SK-N-SH (cell line): ENCODE measurements around the gene ENTHD1. TPM values are rescaled to one million over a fixed set of nuclear protein-coding genes. Genes with fewer than 3 reads are reported as not detected.

Experiments used
- CTCF ChIA-PET: fragments of 300-600, 350-600 bp; formaldehyde crosslinking; extraction: SDS; loops from one replicate; lab custom pipeline; 2021; lab: Yijun Ruan, JAX
- POLR2A ChIA-PET: fragments of 350-600 bp; sonication (Branson Sonifier 250); formaldehyde crosslinking; extraction: SDS; loops from one replicate; lab custom pipeline; 2020; ENCODE audit warnings: antibody characterized with exemption, inconsistent platforms; lab: Yijun Ruan, JAX
- DNase-seq: peaks from one replicate; pipeline ENCODE4 v3.0.0; 2012
- H2AFZ ChIP-seq: fragments of 200-600 bp; sonication (generic); 2 replicates; pipeline ENCODE4 v1.8.1; 2016; ENCODE audit warnings: antibody characterized with exemption, mild to moderate bottlenecking, low read depth
- H3F3A ChIP-seq: fragments of 200-600 bp; sonication (generic); replicated peaks from 2 replicates; pipeline ENCODE3; 2016; ENCODE audit warnings: antibody characterized with exemption, mild to moderate bottlenecking; ENCODE audit not compliant: insufficient read depth
- H3K27ac ChIP-seq, 2 experiments: fragments of 200-500 bp in 1 of 2; fragments of 200-600 bp in 1 of 2; sonication (Bioruptor generic) in 1 of 2; sonication (generic), shearing (Covaris generic) in 1 of 2; 2 replicates each; pipeline versions ENCODE4 v1.5.1 to v1.6.1; 2014 to 2016; ENCODE audit warnings: low read depth in 2 of 2, inconsistent platforms in 1 of 2, low read length in 1 of 2, mild to moderate bottlenecking in 1 of 2, mixed read lengths in 1 of 2
- H3K27me3 ChIP-seq: fragments of 200-600 bp; sonication (generic), shearing (Covaris generic); 2 replicates; pipeline ENCODE4 v1.6.1; 2016; ENCODE audit warnings: mixed run types; ENCODE audit not compliant: insufficient read depth
- H3K36me3 ChIP-seq, 2 experiments: fragments of 200-500 bp in 1 of 2; fragments of 200-600 bp in 1 of 2; sonication (Bioruptor generic) in 1 of 2; sonication (generic) in 1 of 2; replicated peaks in 1 of 2; 2 replicates each; pipeline versions ENCODE3 to v1.5.1; 2014 to 2016; ENCODE audit warnings: low read length in 1 of 2, mild to moderate bottlenecking in 1 of 2; ENCODE audit not compliant: insufficient read depth in 2 of 2, control insufficient read depth in 1 of 2
- H3K4me1 ChIP-seq, 2 experiments: fragments of 200-500 bp in 1 of 2; fragments of 200-600 bp in 1 of 2; sonication (Bioruptor generic) in 1 of 2; sonication (generic), shearing (Covaris generic) in 1 of 2; 2 replicates each; pipeline versions ENCODE4 v1.5.1 to v1.6.1; 2014 to 2016; ENCODE audit warnings: low read depth in 1 of 2, low read length in 1 of 2, mixed run types in 1 of 2; ENCODE audit not compliant: insufficient read depth in 2 of 2, control insufficient read depth in 1 of 2
- H3K4me2 ChIP-seq: fragments of 200-600 bp; sonication (generic), shearing (Covaris generic); 2 replicates; pipeline ENCODE4 v1.6.1; 2017; ENCODE audit warnings: mixed run types
- H3K4me3 ChIP-seq, 2 experiments: fragments of 200-500 bp in 1 of 2; fragments of 200-600 bp in 1 of 2; sonication (Bioruptor generic) in 1 of 2; sonication (generic), shearing (Covaris generic) in 1 of 2; 2 replicates each; pipeline versions ENCODE4 v1.5.1 to v1.8.1; 2014 to 2016; ENCODE audit warnings: low read depth in 2 of 2, inconsistent platforms in 1 of 2, low read length in 1 of 2, mild to moderate bottlenecking in 1 of 2, mixed read lengths in 1 of 2, moderate library complexity in 1 of 2
- H3K79me2 ChIP-seq: fragments of 200-600 bp; sonication (generic); 2 replicates; pipeline ENCODE4 v1.8.1; 2017; ENCODE audit warnings: mild to moderate bottlenecking; ENCODE audit not compliant: insufficient read depth
- H3K9ac ChIP-seq: fragments of 200-600 bp; sonication (generic); 2 replicates; pipeline ENCODE4 v1.6.1; 2017; ENCODE audit warnings: mixed run types
- H3K9me2 ChIP-seq: fragments of 200-600 bp; sonication (generic); 2 replicates; pipeline ENCODE4 v1.6.1; 2017; ENCODE audit warnings: mixed run types
- H3K9me3 ChIP-seq: fragments of 200-600 bp; sonication (generic); 2 replicates; pipeline ENCODE4 v1.6.1; 2017; ENCODE audit warnings: mixed run types, mild to moderate bottlenecking, moderate library complexity
- H4K20me1 ChIP-seq: fragments of 200-600 bp; sonication (generic); 2 replicates; pipeline ENCODE4 v1.6.1; 2017; ENCODE audit warnings: mild to moderate bottlenecking, mixed run types; ENCODE audit not compliant: insufficient read depth
- ELF1 ChIP-seq: IDR thresholded peaks from 2 replicates; pipeline ENCODE4 v1.4.0; 2012
- EP300 ChIP-seq, 2 experiments: IDR thresholded peaks; 2 replicates each; pipeline versions ENCODE4 v1.4.0 to v1.6.1; 2012; ENCODE audit warnings: borderline replicate concordance in 1 of 2, low read depth in 1 of 2, low read length in 1 of 2
- FOXJ3 ChIP-seq: sonication (generic); formaldehyde crosslinking; IDR thresholded peaks from 2 replicates; pipeline ENCODE4 v1.5.1; 2020; ENCODE audit warnings: mild to moderate bottlenecking, missing genetic modification reagents
- GABPA ChIP-seq: IDR thresholded peaks from 2 replicates; pipeline ENCODE4 v1.4.0; 2012; ENCODE audit warnings: low read depth, mild to moderate bottlenecking
- MAX ChIP-seq: IDR thresholded peaks from 2 replicates; pipeline ENCODE4 v1.4.0; 2012; ENCODE audit warnings: low read depth
- MEF2A ChIP-seq: IDR thresholded peaks from 2 replicates; pipeline ENCODE4 v1.4.0; 2012; ENCODE audit warnings: low read depth, borderline replicate concordance
- MXI1 ChIP-seq: IDR thresholded peaks from 2 replicates; pipeline ENCODE4 v1.6.1; 2012; ENCODE audit warnings: mild to moderate bottlenecking, low read depth, low read length, improper control_type of control experiment
- POLR2AphosphoS5 ChIP-seq: IDR thresholded peaks from 2 replicates; pipeline ENCODE4 v1.6.1; 2012; ENCODE audit warnings: low read depth, low read length
- RAD21 ChIP-seq: IDR thresholded peaks from 2 replicates; pipeline ENCODE4 v1.6.1; 2012; ENCODE audit warnings: mild to moderate bottlenecking, low read length
- RCOR1 ChIP-seq: fragments of 150-350 bp; IDR thresholded peaks from 2 replicates; pipeline ENCODE4 v1.6.1; 2017; ENCODE audit warnings: antibody characterized with exemption, low read length
- RXRA ChIP-seq: IDR thresholded peaks from 2 replicates; pipeline ENCODE4 v1.4.0; 2012; ENCODE audit warnings: low read depth, mild to moderate bottlenecking, borderline replicate concordance
- SIN3A ChIP-seq: IDR thresholded peaks from 2 replicates; pipeline ENCODE4 v1.6.1; 2012; ENCODE audit warnings: low read depth, mild to moderate bottlenecking, low read length, moderate library complexity, borderline replicate concordance
- USF1 ChIP-seq: IDR thresholded peaks from 2 replicates; pipeline ENCODE4 v1.4.0; 2012; ENCODE audit warnings: low read depth, borderline replicate concordance
- USF2 ChIP-seq: fragments of 150-350 bp; IDR thresholded peaks from 2 replicates; pipeline ENCODE4 v1.6.1; 2017; ENCODE audit warnings: antibody characterized with exemption, low read length, low read depth, borderline replicate concordance
- YY1 ChIP-seq: IDR thresholded peaks from 2 replicates; pipeline ENCODE4 v1.4.0; 2012; ENCODE audit warnings: low read depth, mild to moderate bottlenecking
- WGBS: methylation state at CpG from one replicate; pipeline ENCODE4 v1.1.6; 2017; ENCODE audit warnings: low lambda C conversion rate; 5-methylcytosine and 5-hydroxymethylcytosine counted together
- polyA plus RNA-seq, 3 experiments: library from polyadenylated mRNA; depleted of rRNA; stranded (reverse); fragments of >200 nt; gene quantifications; 2 replicates each; pipeline ENCODE4 v1.2.3, GENCODE V29; 2012
- TF ChIP-seq, protein P1 (sequence below): IDR thresholded peaks from 2 replicates; pipeline ENCODE4; 2012
- TF ChIP-seq, protein P2 (sequence below): fragments of 150-350 bp; IDR thresholded peaks from 2 replicates; pipeline ENCODE4 v1.6.1; 2016; ENCODE audit warnings: mild to moderate bottlenecking, low read depth, low read length
- TF ChIP-seq, protein P3 (sequence below): IDR thresholded peaks from 2 replicates; pipeline ENCODE4 v1.6.1; 2012; ENCODE audit warnings: mild to moderate bottlenecking, low read depth, low read length, moderate library complexity
- TF ChIP-seq, protein P4 (sequence below): fragments of 200-600 bp; sonication (generic); IDR thresholded peaks from 2 replicates; pipeline ENCODE4 v1.6.1; 2017; ENCODE audit warnings: antibody characterized with exemption, mild to moderate bottlenecking, moderate library complexity

Gene ENTHD1
- polyA plus RNA-seq, 1 of the 3 experiments (the other 2 are of a cell fraction) = not detected

GRCh38 chr22:39724857-39725256, 168.7 kb downstream of the ENTHD1 start:
- H2AFZ ChIP-seq = no peak overlapping the region
- ChIA-PET POLR2A (no interaction called here), CTCF (interaction anchor here (1.2 kb wide), 1 partner anchor 190 kb away, joined by 4 read pairs; no protein-coding TSS in a partner anchor)
- H3F3A ChIP-seq = no peaks in the 10 kb centered on the region
- H3K9ac ChIP-seq = no peak overlapping the region
- no peak overlapping the region for H3K27ac ChIP-seq
- H3K9me2 ChIP-seq = no peaks in the 10 kb centered on the region
- TF ChIP-seq FOXJ3 (CRISPR knock-in tag) (no peak), YY1 (no peak), ELF1 (no peak), RCOR1 (no peak), MEF2A (no peak)
- TF ChIP-seq, protein P1, sequence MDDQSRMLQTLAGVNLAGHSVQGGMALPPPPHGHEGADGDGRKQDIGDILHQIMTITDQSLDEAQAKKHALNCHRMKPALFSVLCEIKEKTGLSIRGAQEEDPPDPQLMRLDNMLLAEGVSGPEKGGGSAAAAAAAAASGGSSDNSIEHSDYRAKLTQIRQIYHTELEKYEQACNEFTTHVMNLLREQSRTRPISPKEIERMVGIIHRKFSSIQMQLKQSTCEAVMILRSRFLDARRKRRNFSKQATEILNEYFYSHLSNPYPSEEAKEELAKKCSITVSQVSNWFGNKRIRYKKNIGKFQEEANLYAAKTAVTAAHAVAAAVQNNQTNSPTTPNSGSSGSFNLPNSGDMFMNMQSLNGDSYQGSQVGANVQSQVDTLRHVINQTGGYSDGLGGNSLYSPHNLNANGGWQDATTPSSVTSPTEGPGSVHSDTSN = no peak
- no peaks in the 10 kb centered on the region for H4K20me1 ChIP-seq
- no peak for DNase-seq
- no peaks in the 10 kb centered on the region for H3K79me2 ChIP-seq
- H3K4me3 ChIP-seq = no peak overlapping the region
- H3K9me3 ChIP-seq = no peaks in the 10 kb centered on the region
- WGBS = no CpG with 5 or more reads among the region's 9 CpGs
- no peaks in the 10 kb centered on the region for H3K36me3 ChIP-seq
- H3K27me3 ChIP-seq = no peaks in the 10 kb centered on the region
- H3K4me1 ChIP-seq = peaks cover 0 to 2% of the 10 kb centered on the region in 2 experiments; a peak in 1 of 4 replicates
- no peak overlapping the region for H3K4me2 ChIP-seq

GRCh38 chr22:39724390-39724789, 169.2 kb downstream of the ENTHD1 start:
- Histone ChIP-seq H3K27ac (no peak overlapping the region), H3K79me2 (no peaks in the 10 kb centered on the region), H4K20me1 (no peaks in the 10 kb centered on the region), H3K36me3 (no peaks in the 10 kb centered on the region), H3K4me2 (no peak overlapping the region), H3K9me3 (no peaks in the 10 kb centered on the region), H2AFZ (no peak overlapping the region), H3K9me2 (no peaks in the 10 kb centered on the region), H3K27me3 (no peaks in the 10 kb centered on the region), H3K4me3 (no peak overlapping the region), H3K9ac (no peak overlapping the region), H3F3A (no peaks in the 10 kb centered on the region), H3K4me1 (peaks cover 0 to 2% of the 10 kb centered on the region in 2 experiments; a peak in 1 of 4 replicates)
- POLR2A ChIA-PET = no interaction called here
- DNase-seq = no peak
- CTCF ChIA-PET = no interaction called here
- 77% methylated on average over 4 of the region's 4 CpGs for WGBS
- TF ChIP-seq USF1 (no peak), POLR2AphosphoS5 (no peak), EP300 (IDR thresholded peaks at IDR 0.05; ENCODE audit: borderline replicate concordance in 1 of 2, low read depth in 1 of 2, low read length in 1 of 2) (no peak), MXI1 (no peak), RXRA (no peak), RAD21 (no peak), ELF1 (no peak), YY1 (no peak), GABPA (no peak), MAX (no peak), USF2 (no peak), SIN3A (no peak)
- TF ChIP-seq, protein P2, sequence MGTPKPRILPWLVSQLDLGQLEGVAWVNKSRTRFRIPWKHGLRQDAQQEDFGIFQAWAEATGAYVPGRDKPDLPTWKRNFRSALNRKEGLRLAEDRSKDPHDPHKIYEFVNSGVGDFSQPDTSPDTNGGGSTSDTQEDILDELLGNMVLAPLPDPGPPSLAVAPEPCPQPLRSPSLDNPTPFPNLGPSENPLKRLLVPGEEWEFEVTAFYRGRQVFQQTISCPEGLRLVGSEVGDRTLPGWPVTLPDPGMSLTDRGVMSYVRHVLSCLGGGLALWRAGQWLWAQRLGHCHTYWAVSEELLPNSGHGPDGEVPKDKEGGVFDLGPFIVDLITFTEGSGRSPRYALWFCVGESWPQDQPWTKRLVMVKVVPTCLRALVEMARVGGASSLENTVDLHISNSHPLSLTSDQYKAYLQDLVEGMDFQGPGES = no peak
- TF ChIP-seq, protein P3, sequence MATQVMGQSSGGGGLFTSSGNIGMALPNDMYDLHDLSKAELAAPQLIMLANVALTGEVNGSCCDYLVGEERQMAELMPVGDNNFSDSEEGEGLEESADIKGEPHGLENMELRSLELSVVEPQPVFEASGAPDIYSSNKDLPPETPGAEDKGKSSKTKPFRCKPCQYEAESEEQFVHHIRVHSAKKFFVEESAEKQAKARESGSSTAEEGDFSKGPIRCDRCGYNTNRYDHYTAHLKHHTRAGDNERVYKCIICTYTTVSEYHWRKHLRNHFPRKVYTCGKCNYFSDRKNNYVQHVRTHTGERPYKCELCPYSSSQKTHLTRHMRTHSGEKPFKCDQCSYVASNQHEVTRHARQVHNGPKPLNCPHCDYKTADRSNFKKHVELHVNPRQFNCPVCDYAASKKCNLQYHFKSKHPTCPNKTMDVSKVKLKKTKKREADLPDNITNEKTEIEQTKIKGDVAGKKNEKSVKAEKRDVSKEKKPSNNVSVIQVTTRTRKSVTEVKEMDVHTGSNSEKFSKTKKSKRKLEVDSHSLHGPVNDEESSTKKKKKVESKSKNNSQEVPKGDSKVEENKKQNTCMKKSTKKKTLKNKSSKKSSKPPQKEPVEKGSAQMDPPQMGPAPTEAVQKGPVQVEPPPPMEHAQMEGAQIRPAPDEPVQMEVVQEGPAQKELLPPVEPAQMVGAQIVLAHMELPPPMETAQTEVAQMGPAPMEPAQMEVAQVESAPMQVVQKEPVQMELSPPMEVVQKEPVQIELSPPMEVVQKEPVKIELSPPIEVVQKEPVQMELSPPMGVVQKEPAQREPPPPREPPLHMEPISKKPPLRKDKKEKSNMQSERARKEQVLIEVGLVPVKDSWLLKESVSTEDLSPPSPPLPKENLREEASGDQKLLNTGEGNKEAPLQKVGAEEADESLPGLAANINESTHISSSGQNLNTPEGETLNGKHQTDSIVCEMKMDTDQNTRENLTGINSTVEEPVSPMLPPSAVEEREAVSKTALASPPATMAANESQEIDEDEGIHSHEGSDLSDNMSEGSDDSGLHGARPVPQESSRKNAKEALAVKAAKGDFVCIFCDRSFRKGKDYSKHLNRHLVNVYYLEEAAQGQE = no peak
- TF ChIP-seq, protein P4, sequence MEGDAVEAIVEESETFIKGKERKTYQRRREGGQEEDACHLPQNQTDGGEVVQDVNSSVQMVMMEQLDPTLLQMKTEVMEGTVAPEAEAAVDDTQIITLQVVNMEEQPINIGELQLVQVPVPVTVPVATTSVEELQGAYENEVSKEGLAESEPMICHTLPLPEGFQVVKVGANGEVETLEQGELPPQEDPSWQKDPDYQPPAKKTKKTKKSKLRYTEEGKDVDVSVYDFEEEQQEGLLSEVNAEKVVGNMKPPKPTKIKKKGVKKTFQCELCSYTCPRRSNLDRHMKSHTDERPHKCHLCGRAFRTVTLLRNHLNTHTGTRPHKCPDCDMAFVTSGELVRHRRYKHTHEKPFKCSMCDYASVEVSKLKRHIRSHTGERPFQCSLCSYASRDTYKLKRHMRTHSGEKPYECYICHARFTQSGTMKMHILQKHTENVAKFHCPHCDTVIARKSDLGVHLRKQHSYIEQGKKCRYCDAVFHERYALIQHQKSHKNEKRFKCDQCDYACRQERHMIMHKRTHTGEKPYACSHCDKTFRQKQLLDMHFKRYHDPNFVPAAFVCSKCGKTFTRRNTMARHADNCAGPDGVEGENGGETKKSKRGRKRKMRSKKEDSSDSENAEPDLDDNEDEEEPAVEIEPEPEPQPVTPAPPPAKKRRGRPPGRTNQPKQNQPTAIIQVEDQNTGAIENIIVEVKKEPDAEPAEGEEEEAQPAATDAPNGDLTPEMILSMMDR = no peak
